ENCODE results near the gene DDX28.

DNA sequence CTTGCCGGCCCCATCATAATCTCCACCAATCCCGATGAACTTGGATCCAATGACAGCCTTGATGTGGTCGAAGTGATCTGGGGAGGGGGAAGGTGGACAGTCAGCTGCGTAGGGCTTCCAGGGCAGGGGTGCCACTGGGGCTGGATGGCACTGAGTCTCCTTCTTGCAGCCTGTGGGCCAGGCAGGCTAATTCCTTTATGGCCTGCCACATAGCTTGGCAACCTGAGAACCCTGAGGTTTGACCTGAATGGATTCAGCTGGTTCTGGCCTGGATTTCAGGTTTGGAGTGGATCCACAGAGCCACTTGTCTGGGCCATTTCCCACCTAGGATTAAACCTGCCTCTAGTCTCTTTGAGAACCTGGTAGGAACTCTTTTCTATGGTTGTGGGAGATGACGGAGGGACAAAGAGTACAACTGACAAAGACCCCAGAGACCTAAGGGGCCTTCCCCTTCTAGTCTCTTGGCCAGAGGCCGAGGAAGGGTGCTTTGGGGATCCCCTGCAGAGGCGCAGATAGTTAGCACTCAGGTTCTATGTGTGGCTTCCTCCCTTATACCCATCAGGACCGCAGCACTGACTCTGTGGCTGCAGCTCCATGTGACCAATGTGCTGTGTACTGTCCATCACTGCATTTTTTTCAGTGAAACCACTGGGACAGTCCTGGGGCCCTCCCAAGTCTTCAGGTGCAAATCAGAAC is 33.6 kb downstream of the DDX28 start:
- TF ChIP-seq, protein P1, sequence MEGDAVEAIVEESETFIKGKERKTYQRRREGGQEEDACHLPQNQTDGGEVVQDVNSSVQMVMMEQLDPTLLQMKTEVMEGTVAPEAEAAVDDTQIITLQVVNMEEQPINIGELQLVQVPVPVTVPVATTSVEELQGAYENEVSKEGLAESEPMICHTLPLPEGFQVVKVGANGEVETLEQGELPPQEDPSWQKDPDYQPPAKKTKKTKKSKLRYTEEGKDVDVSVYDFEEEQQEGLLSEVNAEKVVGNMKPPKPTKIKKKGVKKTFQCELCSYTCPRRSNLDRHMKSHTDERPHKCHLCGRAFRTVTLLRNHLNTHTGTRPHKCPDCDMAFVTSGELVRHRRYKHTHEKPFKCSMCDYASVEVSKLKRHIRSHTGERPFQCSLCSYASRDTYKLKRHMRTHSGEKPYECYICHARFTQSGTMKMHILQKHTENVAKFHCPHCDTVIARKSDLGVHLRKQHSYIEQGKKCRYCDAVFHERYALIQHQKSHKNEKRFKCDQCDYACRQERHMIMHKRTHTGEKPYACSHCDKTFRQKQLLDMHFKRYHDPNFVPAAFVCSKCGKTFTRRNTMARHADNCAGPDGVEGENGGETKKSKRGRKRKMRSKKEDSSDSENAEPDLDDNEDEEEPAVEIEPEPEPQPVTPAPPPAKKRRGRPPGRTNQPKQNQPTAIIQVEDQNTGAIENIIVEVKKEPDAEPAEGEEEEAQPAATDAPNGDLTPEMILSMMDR (IDR thresholded peaks at IDR 0.05; ENCODE audit: control extremely low read depth in 1 of 3, insufficient read depth in 1 of 3, low read depth in 1 of 3, low read length in 3 of 3) = no peak
- no peak for TF ChIP-seq EP300 (IDR thresholded peaks at IDR 0.05; ENCODE audit: borderline replicate concordance in 1 of 2, low read depth in 2 of 2, low read length in 2 of 2)
- TF ChIP-seq, protein P2, sequence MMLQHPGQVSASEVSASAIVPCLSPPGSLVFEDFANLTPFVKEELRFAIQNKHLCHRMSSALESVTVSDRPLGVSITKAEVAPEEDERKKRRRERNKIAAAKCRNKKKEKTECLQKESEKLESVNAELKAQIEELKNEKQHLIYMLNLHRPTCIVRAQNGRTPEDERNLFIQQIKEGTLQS (IDR thresholded peaks at IDR 0.05; ENCODE audit: insufficient read depth, low read depth, low read length) = no peak
- no peak for TF ChIP-seq MAFK (IDR thresholded peaks at IDR 0.05; ENCODE audit: low read depth, low read length)
